Mammary microvascular endothelial cell (primary cell): ENCODE measurements around the gene SLC12A1. TPM values are rescaled to one million over a fixed set of nuclear protein-coding genes. Genes with fewer than 3 reads are reported as not detected.

Experiments used
- total RNA-seq: library from RNA; depleted of rRNA; stranded (reverse); fragments of >200 nt; gene quantifications from 2 replicates; pipeline ENCODE4 v1.2.3, GENCODE V29; 2015

Gene SLC12A1
- not detected in 2 replicates for total RNA-seq

DNA sequence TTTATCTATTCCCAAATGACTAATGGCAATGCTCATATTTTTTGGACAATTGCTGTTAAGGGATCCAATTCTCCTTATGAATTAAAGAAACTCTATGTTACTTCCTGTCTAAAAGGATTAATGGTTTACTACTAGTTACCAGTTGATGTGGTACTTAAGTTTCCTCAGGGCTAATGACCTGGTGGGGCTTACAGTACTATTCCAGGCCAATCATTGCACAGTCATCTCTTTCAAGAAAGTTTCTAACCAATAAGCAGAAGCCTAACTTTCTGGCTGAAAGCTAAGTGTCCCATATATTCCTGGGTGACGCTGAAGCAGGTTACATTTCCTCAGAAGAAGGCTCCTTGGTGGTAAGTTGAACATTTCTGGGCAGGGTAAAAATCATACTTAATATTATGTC, at the start of gene SLC12A1:
Gene SLC12A1 (plus strand): TSS at position 322 of the 400 bp plus-strand sequence. CDS start 1,418 bp downstream, outside the sequence.

DNA sequence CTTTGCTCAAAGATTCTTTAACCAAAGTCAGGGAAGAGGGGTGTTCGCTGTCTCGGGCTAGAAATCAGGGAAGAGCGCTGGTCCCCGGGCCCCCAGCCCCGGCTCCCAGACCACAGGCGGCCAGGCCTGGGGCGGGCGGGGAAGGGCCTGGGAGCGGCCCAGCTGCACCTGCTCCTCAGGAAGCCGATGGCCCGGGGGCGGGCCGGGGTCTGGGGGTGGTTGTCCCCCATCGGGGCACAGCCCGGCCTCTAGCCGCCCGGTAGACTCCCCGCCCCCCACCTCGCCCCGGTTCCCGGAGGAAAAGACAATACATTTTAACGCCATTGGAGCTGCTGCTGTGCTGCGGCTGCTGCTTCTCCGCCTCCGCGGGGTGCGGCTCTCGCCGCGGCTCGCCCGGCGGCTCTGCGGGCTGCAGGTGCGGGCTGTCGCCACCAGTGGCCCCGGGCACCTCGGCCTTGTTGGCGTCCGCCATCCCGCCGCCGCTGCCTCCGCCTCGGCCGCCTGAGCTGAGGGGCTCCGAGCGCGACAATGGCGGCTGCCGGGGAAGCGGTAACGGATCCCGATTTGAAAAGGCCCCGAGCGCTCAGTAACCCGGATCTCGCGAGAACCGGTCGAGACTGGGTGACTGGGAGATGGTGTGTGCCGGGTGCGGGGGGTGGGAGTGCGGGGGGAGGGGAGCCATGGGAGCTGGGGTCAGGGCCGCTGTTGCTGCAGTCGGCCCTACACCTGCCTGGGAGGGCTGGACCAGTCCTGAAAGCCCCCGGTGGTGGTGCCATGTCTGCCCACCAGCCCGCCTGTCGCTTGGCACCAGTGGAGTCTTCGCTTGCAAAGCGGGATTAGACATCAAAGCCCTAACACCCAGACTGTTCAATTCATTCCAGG, 28.1 kb upstream of the SLC12A1 start, which contains the start of gene MYEF2:
Gene MYEF2 (minus strand): TSS at position 530 of the 882 bp plus-strand sequence. CDS start 58 bp downstream, at position 472.

DNA sequence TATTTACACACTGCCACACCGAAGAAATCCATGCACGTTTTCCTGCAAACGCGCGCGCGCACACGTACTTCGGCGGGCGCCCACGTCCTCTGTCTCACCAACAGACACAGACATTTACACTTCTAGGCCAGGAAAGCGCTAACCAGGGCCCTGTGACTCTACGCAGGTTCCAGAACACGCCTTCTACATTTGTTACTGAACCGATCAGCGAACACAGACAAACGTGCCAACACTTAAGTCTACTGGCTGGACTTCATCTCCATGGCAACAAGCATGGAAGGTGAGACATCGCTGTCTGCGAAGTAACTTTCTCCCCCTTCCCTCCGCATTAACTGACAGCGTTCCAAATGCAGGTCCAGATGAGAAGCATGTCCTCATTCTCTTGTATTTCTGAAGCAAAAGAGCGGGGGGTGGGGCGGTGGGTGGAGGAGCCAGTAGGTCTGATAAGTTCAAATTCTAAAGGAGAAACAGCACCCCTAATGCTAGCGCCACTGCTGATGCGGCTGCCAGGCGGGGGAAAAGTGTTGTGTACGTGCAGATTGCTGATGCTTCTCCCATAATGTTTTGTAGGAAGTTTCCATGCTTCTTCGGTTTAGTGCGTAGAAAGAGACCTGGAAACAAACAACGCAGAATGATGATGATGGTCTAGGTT, 14.4 kb upstream of the SLC12A1 start, which contains the start of gene CTXN2:
Gene CTXN2 (plus strand): TSS at position 92 of the 652 bp plus-strand sequence. CDS start 9,636 bp downstream, outside the sequence.

DNA sequence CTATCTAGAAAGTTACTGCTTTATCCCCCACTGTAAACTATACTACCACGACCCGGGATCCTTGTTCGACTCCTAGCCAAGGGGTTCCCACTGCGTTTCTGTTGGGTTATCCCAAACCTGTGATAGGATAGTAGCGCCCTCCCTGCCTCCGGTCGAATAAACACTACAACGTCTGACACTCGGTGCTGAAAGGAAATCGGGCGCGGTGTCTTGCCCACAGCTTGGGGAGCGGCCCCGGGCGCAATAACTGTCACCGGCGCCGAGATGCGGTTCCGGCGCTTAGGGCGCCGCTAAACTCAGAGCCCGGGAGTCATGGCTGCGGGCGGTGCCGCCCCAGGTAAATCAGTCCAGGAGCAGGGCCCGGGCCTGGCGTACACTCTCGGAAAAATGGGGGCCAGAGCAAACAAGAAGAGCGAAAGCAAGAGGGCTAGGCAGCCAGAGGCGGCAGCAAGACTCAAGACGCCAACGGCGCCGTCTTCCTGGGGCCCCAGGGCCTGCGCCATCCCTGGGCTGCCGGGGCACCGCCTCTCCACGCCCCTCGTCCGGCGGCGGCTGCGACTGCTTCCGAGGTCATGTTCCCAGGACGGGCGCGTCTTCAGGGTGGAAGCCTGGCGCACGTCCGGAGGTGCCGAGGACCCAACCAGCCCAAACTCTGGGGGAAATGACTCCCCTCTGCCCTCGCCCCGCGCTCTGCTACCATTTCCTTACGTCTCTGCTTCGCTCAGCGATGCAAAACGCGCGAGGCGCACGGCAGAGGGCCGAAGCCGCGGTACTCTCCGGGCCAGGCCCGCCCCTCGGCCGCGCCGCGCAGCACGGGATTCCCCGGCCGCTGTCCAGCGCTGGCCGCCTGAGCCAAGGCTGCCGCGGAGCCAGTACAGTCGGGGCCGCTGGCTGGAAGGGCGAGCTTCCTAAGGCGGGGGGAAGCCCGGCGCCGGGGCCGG, 125.0 kb downstream of the SLC12A1 start, which contains the start of gene DUT:
Gene DUT (plus strand): TSS at position 575 of the 941 bp plus-strand sequence. CDS start 87 bp downstream, at position 662.

Other genes with a start within 250 kb of the SLC12A1 start
- gene SLC24A5, start 85.3 kb upstream of the SLC12A1 start, total RNA-seq = not detected in 2 replicates
- 17.7 and 25.2 TPM in 2 replicates for gene MYEF2, start 28.0 kb upstream of the SLC12A1 start, total RNA-seq
- not detected in 2 replicates for gene CTXN2, start 14.6 kb upstream of the SLC12A1 start, total RNA-seq
- 99.5 and 128 TPM in 2 replicates for gene DUT, start 125.1 kb downstream of the SLC12A1 start, total RNA-seq